Glomerular endothelial cell (primary cell): ENCODE results near the gene WASF2. TPM values are rescaled to one million over a fixed set of nuclear protein-coding genes. Genes with fewer than 3 reads are reported as not detected.

Experiments
- DNase-seq: peaks from one replicate; pipeline ENCODE4 v3.0.0-alpha.2; 2011; ENCODE audit warnings: low read depth, low spot score; ENCODE audit errors: extremely low read depth
- total RNA-seq: library from RNA; depleted of rRNA; stranded (reverse); fragments of >200 nt; gene quantifications from 2 replicates; pipeline ENCODE4 v1.2.3, GENCODE V29; 2015

The WASF2 gene
- total RNA-seq, 1 donor from 2014 or later, result 111 TPM

GRCh38 chr1:27381969-27382762 lies 107.8 kb downstream of the WASF2 start:
- no peak for DNase-seq

GRCh38 chr1:27380766-27381733 lies 108.9 kb downstream of the WASF2 start:
- DNase-seq, result no peak

- DNase-seq, result no peak
These were observed 109.7 kb downstream of the WASF2 start for GRCh38 chr1:27380224-27380623.

GRCh38 chr1:27379564-27380122 lies 110.3 kb downstream of the WASF2 start:
- DNase-seq, result no peak

GRCh38 chr1:27377760-27378495 lies 112.0 kb downstream of the WASF2 start:
- no peak for DNase-seq

- DNase-seq, result no peak
These were observed 115.4 kb downstream of the WASF2 start, which contains the start of gene FCN3 for GRCh38 chr1:27374362-27375086. FCN3 (minus strand) TSS chr1:27374824; CDS start chr1:27374818, 6 bp downstream.

- no peak for DNase-seq
These were observed 116.9 kb downstream of the WASF2 start for GRCh38 chr1:27372808-27373690.

- no peak for DNase-seq
These were observed 117.8 kb downstream of the WASF2 start for GRCh38 chr1:27372022-27372807.

GRCh38 chr1:27368869-27369582 lies 120.9 kb downstream of the WASF2 start:
- no peak for DNase-seq

GRCh38 chr1:27367160-27367650 lies 122.8 kb downstream of the WASF2 start:
- DNase-seq, result no peak

- DNase-seq, result no peak
These were observed 123.4 kb downstream of the WASF2 start, which contains the start of gene MAP3K6 for GRCh38 chr1:27366411-27367159. MAP3K6 (minus strand) TSS chr1:27366961; CDS start chr1:27366597, 364 bp downstream.

- no peak for DNase-seq
These were observed 123.9 kb downstream of the WASF2 start for GRCh38 chr1:27366113-27366410.

GRCh38 chr1:27365372-27366112 lies 124.4 kb downstream of the WASF2 start:
- no peak for DNase-seq

GRCh38 chr1:27364696-27365371 lies 125.1 kb downstream of the WASF2 start:
- no peak for DNase-seq
